GM18508 (cell line): ENCODE data around the gene P2RY12.
"Not testable (repeated sequence)": the region's sequence is repeated elsewhere in the genome, so short reads cannot be mapped to it uniquely, and the experiment has no call there.

Experiments used
- ATAC-seq: cut with Tn5 transposase; IDR thresholded peaks from one replicate; pipeline ENCODE4 v1.9.1; 2021; ENCODE audit warnings: moderate number of reproducible peaks; ENCODE audit not compliant: insufficient read depth, unreplicated experiment

Gene P2RY12

DNA sequence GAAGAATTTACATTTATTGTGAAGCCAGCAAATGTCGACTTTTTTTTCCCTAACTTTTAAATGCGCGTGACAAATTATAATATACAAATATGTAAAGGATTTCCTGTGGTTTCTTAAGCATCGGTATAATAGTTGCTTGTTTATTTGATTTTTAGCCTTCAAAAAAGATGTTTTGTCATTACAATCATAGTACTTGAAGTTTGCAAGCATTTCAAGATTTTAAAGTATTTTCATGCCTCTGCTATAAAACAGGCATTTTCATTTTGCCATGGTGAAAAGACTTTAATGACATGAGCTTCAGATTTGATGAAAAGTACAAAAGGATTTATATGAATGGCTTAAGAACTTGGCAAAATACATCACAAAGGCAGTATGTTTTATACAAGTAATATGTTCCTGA lies 9.4 kb upstream of the P2RY12 start:
- ATAC-seq: no peak

DNA sequence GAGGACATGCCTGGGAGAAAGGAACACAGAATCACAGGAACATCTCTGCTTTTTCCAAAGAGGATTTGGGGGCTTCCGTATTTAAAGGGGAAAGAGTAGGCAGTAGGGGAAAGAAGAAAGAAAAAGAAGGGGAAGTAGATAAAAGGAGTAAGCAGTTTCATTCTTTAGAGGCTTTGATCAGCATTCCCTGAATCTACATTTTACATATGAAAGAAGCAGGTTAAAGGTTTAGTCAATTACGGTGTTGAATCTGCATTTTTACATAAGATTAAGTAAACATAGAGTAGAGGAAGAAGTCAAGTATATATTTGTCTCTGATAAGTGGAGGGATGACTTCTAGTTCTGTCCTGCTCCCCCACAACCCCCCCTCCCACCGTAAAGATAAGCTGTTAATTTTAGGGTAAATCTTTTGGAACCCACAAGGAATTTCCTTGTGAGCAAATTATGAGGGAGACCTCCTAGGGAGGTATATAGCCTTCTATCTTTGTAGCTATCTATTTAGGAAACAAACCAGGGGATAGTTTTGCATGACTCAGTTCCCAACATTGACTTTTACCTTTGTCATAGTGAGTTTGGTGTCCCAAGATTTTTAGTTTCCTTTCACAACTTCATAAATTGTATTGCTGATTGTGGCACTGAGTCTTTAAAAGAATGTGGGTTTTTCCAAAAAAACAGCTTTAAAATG lies 8.7 kb upstream of the P2RY12 start:
- no peak for ATAC-seq

DNA sequence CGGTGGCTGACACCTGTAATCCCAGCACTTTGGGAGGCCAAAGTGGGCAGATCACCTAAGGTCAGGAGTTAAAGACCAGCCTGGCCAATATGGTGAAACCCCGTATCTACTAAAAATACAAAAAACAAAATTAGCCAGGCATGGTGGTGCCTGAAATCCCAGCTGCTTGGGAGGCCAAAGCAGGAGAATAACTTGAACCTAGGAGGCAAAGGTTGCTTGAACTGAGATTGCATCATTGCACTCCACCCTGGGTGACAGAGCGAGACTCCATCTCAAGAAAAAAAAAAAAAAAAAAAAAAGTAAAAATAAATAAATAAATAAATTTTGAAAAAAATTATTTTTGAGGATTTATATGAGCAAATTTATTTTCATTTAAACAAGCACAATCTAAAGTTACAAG lies 7.6 kb upstream of the P2RY12 start:
- ATAC-seq: not testable (repeated sequence)

DNA sequence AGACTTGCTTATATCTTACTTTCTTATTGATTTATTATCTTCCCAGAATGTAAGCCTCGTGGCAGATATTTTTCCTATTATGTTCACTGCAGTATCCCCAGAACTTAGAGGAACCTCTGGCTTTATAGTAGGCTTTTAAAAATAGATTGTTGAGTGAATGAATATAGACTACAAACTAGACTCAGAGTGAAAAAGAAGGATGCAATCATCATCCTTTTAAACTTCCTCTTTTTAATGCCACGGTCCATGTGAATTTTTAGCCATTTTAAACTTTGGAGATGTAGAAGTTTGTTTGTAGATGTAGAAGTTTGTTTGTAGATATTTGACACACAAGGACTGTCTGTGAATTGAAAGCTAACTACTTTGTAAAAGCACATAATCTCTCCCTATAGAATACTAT lies 7.2 kb upstream of the P2RY12 start:
- ATAC-seq: no peak

DNA sequence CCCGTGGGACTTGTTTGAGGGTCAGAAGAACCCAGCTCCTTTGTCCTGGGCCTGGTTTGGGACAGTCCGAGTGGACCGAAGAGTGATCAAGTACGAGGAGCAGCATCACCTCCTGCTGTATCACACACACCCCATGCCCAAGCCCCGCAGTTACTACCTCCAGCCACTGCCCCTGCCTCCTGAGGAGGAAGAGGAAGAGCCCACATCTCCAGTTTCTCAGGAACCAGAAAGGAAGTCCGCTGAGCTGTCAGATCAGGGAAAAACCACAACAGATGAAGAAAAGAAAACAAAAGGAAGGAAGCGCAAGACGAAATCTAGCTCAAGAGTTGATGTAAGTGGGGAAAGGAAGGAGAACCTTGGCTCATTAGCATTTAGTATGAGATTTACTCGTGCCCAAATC lies 3.3 kb upstream of the P2RY12 start:
- ATAC-seq: no peak

DNA sequence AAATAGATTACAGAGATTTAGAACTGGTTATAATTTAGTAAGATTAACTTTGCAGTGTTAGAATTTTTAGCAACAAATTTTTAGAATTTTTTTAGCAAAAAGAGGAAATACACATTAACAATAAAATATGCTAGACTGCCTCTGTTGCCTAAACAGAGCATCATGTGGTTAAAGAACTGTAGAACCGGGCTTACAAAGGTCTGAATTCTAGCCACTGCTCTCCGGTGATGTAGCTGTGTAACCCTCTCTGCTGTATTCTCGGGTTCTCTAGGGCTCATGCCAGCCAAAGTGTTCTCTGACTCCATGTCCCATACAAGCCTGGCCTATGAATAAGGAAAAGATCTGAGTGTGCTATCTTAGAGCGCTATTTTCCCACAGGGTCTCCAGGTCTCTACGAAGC lies 2.9 kb upstream of the P2RY12 start:
- no peak for ATAC-seq

DNA sequence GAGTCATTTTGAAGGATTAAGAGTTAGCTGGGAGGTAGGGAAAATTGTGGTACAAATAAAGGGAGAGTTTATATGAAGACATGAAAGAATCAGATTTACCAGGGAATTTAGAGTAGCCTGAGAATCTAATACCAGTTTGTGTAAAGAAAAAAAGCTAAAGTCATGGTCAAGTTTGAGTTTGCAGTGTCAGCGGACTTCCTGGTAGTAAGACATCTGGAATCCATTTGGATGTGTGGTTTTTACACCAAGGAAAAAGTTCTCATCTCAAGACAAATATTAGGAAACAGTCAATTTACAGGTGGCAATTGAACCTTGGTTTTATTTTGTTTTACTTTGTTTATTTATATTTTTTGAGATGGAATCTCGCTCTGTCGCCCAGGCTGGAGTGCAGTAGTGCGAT lies 1.5 kb upstream of the P2RY12 start:
- ATAC-seq: no peak

DNA sequence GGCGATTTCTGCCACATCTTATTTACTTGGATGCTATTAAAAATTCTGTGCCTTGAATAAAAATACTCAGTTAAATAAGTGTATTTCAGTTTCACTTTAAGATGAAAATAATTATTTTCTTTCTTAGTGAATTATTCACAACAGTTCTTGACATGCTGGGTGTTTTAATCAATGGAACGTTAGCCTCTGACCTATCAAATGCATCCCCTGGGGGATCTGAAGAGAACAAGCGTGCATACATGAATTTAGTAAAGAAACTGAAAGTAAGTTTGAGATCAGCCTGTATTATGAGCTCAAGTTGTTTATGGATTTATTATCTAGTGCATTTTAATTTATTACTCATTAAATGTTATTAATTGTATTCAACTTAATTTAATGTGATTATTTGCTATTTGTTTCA lies 597 bp downstream of the P2RY12 start:
- ATAC-seq: peak; percentile 35

DNA sequence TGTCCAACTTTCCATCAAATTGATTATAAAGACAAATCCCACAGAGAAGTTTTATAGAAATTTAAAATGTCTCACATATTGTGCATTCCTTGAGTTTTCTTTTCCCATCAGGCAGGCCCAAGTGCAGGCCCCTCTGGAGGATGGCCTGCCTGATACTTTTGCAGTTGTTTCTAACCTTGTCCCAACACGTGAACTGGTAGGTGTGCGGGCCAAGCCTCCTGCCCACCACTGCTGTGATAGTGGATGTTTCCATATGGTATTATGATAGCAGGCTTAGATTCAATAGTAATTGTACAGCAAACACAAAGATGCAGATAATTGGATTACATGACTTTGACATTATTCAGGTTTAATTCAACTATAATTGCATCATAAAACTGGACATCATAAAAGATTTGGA lies 1.4 kb downstream of the P2RY12 start:
- no peak for ATAC-seq

DNA sequence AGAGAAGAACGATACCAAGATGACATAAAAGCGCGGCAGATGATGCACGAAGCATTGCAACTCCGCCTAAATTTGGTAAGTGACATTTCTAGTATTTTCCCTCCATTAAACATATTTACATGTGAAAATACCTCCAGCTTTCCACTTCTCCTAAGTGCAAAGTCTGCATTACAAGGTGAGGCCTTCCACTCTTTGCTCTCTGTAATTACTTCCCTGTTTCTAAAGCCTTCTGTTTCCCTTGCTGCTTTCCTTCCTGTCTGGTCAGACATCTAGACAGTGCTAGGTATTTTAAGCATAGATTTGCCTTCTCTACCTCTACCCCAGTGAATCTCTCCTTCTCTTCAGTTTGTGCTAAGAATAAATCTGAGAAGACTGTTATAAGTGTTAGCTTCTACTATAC lies 1.9 kb downstream of the P2RY12 start:
- ATAC-seq: peak; percentile 26

DNA sequence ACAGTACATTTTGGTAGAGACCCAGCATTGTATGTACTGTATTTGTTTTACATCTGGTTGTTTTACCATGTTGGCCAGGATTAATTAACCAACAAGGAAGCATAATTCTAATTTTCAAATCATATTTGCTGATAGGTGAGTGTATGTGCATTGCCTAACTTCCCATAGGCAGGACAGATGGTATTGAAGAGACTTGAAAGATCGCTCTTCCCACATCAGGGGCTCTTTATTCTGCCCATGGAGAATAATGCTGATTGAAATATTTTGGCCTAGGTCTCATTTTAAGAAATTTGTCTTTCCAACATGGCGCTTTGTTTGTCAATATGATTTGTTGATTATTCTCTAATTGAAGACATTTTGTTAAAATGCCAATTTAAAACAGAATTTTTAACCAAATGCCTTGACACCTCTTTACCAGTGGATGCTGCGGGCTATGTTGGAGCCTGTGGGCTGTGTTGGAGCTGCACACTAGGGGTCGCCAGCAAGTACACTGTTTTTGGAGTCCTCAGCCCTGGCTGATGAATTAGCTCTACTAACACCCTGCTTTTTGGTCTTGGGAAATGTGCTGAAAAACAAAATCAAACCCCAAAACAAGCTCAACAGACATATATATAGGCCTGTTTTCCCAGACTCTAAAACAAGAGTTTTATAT lies 5.3 kb downstream of the P2RY12 start:
- no peak for ATAC-seq

DNA sequence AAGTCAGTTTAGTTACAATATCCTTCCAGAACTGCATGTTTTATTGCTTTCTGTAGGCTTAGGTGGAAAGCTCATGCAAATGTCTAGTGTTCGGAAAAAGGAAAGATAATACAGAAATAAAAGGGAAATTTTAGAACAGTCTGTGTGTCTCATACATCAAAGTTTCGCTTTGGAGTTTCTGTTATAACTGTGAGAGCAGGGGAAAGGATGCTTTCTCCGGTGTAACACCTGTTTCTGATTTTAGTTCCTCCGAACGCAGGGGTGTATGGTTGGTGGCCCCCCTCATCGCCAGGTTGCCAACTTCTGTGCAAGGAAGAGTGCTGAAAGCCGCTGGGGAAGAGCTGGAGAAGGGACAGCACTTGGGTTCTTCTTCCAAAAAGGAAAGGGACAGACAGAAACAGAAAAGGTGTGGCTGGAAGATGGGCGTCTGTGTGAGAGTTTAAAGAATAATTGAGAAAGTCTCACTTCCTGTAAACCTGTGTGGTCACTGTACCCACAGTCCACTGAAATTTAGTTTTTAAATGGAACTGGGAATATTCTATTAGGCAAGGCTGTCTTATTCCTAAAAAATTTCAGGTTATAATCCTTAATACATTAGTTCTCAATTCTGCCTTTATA lies 6.7 kb downstream of the P2RY12 start:
- no peak for ATAC-seq

DNA sequence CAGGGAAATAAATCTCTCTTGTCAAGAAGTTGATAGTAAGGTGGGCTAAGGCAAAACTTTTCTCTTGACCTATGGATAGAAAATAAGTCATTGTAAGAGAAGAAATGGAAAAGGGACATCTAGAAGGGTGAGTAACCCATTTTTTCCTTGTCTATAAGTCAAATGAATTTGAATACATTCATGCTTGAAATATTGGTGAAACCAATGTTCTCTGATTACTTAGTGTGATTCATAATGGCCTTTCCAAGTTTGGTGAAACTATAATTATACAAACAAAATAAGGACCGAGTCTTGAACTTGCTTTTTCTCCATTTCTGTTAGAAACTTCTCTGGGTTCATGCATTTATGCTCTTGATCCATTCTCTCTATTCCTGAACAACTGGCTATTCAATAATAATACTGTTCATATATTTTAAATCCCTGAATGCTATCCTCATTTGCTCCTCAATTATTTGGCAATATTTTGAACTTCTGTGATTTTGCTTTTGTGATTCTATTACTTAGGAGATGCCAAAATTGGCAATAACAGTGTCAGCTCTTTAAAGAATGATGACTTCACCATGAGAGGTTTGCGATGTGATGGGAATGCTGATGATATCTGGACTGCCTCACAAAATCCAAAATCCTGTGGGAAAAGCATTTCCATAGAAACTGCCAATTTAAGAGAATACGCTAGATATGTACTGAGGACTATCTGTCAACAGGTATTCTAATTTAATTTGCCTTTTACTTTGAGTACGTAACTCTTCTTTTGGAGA lies 12.3 kb downstream of the P2RY12 start:
- no peak for ATAC-seq

DNA sequence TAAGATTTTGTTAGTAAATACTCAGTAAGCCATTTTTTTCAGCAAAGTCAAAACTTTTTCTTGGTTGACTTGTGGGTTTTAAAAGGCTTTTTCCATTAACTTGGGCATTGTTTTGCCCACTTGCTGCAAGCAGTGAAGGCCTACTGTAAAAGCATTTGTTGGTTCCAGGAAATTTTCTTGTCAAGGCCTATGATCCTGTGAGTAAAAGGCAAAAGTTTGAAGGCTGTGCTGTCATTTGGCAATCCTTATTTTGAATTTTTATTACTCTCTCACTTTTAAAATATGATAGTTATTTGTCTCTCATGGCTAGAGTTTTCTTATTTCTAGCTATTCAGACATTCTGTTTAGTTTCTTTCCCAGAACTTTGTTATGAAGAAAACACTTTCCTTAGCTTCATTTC lies 13.0 kb downstream of the P2RY12 start:
- no peak for ATAC-seq

DNA sequence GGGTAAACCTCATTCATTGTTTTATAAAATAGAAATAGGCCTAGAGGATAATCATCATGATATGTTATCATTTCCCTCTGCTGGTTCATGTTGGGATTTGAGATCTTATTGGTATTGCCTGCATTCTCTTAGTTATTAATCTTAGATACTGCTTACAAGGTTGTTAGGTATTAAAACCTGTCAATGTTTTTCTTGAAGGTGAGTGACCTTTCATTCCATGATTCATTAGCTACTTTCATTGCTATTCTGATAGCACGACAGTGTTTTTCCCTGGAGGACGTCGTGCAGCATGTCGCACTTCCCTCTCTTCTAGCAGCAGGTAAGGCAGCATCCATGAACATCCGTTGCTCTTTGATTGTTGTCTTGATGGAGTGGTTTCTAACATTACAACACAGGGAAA lies 17.1 kb downstream of the P2RY12 start:
- ATAC-seq: no peak

DNA sequence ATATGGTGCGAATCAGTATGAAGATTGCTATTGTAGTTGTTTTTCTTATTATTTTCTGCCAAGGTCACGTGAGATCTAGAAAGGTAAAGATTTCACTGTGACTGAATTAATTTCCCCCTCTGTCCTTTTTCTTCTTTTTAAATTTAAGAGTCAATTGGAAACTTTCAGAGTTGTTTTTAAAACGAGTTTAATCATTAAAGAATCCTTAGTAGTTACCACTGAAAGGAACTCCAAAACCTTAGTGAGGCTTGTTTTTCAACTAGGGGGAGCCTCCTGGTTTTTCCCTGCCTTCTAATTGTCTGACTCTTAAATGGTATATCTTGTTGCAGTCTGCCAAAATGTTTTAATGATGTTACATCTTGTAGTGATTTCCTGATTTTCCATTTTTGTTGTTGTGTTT lies 17.6 kb downstream of the P2RY12 start:
- no peak for ATAC-seq

DNA sequence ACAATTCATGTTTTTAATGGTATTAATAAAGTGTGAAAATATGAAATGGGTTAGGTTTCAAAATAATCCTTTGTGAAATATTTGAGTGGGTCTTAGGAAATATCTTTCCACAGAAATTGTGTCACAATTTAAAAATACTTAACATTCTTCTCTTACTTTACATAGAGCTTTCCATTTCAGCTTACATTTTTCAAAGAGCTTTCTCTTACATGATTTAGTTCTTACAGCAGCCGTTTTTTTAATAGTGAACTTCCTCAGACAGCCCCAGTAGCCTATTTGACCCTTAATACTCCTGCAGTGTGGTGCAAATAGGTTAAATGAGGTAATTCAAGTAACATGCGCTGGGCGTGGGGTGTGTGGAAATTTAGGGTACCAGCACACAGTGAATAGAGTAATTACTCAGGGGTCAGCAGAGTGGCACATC lies 21.8 kb downstream of the P2RY12 start:
- ATAC-seq: no peak

DNA sequence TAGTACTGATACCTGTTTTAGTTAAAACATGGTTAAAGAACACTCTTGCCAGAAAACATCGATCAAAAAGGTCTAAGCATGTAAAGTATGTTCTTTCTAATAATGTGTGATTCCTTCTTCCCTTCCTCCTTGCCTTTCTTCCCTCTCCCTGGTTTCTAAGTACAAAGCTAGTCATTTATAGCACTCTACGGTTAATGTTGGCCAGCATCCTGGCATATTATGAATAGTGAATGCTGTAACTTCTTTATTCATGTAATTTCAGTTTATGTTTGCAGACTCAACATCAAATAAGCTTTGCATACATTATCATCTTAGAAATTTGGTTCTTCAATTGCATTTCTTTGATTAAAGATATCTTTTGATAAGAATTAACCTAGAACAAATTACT lies 27.1 kb downstream of the P2RY12 start:
- ATAC-seq: no peak

DNA sequence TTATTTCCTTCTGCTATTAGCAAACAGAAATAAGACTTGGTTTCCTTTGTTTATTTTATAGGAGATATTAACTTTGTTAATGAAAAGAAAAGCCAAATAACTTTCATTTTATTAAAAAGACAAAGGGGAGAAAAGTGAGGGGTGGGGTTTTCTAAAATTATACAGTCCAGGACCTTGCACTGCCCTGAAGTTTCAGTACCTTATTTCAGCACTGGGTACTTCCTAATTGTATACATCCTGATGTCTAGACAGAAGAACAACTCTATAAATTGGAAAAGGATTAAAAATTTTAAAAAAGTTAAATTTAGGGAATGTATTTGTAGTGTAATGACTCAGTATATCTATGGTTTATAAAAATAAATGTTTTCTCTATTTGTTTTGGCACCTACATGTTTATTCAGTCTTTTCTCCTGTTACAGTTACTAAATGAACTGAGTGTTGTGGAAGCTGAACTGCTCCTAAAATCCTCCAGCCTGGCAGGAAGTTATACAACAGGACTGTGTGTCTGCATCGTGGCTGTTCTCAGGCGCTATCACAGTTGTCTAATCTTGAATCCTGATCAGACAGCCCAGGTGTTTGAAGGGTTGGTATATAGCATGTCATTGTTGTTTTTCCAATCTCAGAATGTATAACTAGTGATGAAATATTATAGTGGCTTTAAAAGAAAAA lies 27.6 kb downstream of the P2RY12 start:
- ATAC-seq: no peak

DNA sequence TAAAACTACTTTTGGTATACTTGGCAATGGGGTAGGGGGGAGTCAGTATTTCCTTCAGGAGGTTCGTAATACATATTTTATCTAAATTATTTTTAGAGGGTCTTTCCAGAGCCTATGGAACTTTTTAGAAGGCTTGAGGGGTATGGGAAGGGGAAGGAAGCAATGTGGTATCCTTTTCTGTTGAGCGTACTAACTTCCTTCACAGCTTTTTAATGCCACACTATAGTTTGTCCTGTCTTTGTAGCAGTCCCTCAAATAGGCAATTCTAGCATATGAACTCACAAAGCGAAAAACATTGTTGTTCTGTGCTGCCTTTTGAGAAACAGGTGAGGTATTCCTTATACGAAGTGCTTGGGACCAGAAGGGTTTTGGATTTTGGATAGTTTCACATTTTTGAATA lies 32.9 kb downstream of the P2RY12 start:
- ATAC-seq: no peak

DNA sequence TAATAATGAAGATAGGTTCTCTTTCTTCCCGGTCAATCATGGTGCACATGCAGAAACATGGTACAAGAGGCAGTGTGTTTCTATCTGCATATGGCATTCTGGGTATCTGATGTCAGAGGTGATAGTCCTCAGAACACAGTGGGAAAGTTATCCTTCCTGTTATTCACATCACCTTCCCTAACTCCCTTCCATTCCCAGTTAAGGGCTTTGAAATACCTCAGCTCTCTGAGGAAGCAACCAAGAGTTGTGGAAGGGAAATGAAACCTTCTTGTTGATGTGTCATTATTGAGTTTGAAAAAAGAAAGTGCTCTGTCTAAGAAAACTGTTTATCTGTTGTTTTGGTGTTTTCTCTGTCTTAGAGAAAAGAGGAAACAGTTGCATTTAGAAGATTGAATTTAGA lies 33.3 kb downstream of the P2RY12 start:
- peak; percentile 73 for ATAC-seq
